ENCODE data around the gene CALML4.
"Not testable (repeated sequence)": the region's sequence is repeated elsewhere in the genome, so short reads cannot be mapped to it uniquely, and the experiment has no call there.

Gene CALML4

DNA sequence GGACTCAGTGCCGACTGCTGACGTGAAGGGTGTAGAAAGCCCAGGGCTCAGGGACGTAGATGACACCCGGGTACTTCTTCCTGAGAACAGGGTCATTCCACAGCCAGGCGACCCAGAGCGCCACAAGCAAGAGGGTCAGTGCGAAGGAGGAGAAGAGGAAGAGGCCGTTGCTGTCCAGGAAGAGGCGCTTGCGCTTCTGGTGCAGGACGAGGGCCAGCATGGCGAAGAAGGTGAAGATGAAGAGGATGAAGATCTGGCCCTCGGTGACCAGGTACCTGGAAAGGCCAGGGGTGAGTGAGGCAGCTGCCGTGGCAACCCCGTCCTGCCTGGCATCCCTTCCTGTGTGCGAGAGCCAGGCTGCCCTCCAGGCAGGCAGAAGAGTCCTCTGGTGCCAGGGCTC lies 3.0 kb upstream of the CALML4 start:
- DNase-seq (ENCODE audit: low read depth in 2 of 2) = no peak

DNA sequence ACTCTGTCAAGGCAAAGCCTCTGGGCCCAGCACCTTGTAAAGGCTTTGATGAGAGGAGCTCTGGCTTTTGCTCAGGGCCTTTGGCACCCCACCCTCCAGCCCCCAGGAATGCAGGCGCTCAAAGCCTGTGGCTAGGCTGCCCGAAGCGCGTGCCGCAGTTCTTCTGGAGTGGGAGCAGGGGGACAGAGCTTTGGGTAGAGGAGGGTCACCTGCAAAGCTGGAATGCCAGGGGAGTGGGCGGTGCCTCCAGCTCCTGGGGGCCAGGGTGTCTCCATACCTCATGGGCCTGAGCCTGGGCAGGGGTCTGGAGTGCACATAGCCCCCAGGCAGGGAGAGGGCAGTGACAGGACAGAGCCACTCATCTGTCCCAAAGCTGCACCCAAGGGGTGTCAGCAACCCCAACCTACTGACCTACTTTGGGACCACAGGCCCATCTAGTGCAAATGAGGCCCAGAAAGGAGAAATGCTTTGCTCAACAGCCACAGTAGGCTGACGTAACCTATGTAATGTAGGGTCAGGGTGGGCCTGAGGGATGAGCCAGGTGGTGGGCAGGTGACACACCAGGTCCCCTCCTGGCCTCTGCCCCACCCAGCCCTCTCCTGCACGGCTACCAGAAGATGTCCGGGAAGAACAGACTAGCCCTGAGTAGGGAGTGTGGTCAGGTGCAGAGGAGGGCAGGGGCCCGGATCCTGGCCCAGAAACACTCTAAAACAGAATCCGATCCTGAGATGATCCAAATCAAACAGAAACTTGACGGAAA lies 2.2 kb upstream of the CALML4 start:
- DNase-seq (ENCODE audit: low read depth in 2 of 2) = no peak

DNA sequence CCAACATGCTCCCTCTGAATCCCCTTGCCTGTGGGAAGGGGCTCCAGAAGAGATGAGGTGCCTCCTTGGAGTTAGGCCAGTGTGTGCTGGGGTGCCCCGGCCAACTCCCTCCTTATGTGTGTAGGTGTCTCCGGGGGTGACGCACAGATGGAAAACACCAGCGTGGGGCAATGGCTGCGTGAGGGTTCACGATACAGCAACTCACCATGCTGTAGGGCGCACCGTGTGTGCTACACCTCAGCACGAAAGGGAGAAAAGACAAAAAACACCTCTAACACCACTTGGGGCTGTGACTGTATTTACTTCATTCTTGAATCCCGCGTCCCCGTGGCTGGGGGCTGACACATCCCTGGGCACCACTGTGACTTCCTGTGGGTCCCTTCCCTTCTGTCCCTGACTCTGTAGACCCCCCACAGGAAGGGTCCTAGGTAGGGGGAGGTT lies 1.6 kb upstream of the CALML4 start:
- no peak for DNase-seq (ENCODE audit: low read depth in 2 of 2)

DNA sequence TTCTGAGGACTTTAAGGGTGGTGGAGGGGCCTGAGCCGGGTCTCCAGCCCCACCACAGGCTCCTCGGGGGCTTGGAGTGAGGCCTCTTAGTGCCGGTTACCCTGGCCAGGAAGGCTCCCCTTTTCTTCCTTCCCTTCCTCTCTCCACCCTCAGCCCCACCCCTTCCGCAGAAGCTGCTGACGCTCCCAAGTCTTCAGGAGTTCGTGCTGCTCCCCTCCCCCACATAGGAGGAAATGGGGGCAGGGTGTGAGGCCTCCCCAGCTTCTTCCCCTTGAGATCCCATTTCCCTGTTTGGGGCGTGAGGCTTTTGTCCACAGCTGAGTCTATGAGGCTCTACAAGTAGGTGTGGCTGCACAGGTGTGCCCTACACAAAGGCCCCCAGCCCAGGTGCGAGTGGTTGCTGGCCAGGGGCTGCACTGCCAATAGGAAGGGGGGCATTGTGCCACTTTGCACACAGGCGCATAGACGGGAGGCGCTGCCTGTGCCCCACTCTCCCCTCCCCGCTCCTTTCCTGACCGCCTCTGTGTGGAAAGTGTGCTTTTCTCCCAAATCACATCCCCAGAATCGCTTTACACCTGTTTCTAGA lies 915 bp upstream of the CALML4 start:
- no peak for DNase-seq (ENCODE audit: low read depth in 2 of 2)

DNA sequence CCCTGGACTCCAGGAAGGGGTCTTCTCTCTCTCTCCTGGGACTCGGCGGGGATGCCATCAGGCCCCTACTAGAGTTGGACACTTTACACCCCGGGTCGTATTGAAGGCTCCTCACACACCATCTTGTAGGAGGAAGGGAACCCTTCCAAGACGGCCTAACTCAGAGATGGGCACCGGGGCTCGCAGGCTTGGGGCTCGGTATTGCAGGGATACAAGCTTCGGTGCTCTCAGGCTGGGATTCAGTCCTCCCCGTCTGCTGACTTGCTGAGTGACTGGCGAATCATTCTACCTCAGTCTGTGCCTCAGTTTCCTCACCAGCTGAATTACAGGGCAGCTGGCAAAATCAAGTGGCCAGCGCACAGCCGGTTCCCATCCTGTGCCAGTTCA lies 419 bp upstream of the CALML4 start:
- no peak for DNase-seq (ENCODE audit: low read depth in 2 of 2)

DNA sequence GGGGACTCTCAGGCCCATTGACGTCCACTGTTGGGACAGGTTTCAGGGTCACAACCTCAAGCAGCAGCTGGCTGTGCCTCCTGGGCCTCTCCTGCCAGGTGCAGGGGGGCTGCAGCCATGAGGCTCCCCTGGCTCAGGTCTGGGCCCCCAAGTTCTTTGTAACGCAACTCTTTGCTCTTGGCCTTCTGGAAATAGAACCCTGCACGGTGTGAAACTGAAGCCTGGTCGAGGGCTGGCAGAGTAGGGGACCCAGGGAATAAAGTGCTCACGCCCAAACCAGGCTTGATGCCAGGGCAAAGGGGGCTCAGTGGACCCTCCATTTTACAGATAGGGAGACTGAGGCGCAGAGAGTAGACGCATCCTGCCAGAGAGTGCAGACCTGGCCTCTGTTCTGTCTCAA lies 771 bp downstream of the CALML4 start:
- DNase-seq (ENCODE audit: low read depth in 2 of 2) = no peak

DNA sequence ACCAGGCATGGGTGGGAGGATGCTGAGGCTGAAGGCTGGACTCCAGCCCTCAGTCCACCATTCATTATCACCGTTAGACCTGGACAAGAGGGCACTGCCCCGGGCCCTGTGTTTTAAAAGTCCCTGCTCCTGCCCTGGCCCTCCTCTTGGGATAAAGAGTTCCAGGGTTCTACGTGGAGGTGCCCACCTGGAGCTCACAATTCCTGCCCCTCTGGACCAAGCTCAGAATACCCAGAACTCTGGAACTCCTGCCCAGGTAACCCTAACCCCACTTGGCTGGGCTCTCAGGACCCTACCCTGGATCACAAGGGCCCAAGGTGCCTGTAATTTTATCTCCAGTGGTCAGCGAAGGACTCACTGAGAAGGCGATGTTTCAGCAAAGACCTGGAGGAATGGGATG lies 1.2 kb downstream of the CALML4 start:
- no peak for DNase-seq (ENCODE audit: low read depth in 2 of 2)

DNA sequence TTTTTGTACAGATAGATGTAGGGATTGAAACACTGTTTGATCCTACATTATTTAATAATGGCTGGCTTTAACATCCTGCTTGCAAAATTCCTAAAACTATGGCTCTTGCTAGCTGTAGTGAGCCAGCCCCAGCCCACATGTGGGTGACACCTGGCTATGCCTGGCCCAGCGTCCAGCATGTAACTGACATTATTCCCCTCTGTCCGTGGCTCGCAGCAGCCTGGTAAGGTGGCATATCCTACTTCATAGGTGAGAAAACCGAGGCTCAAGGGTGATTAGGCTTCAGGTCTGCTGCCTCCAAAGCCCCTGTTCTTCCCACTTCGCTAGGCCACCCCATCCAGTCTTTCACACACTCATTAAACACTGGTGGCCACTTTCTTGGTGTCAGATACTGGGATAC lies 1.6 kb downstream of the CALML4 start:
- no peak for DNase-seq (ENCODE audit: low read depth in 2 of 2)

DNA sequence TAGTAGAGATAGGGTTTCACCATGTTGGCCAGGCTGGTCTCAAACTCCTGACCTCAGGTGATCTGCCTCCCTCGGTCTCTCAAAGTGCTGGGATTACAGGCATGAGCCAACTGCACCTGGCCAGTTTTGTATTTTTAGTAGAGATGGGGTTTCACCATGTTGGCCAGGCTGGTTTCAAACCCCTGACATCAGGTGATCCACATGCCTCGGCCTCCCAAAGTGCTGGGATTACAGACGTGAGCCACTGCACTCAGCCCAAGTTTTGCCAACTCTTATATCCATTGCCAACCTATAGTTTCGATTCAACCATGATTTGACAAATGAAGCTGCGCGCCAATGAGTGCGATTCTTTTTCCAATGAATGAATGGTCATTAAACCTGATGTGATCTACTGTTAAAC lies 2.1 kb downstream of the CALML4 start:
- DNase-seq (ENCODE audit: low read depth in 2 of 2) = not testable (repeated sequence)

DNA sequence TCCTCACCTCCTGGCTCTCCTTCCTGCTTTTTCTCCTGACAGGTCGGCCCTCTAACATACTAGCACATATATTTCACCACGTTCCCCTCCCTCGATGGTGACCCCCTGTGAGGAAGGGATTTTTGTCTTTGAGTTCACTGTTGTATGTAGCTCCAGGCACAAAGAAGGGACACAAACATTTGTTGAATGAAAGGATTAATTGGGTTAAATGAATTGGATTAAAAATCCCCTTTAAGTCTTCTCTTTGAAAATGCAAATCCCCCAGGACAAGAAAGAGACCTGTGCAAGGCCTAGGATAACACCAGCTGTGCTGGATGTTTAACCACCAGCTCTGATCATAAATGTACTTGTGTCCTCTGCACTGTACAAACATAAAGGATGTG lies 3.3 kb downstream of the CALML4 start:
- DNase-seq (ENCODE audit: low read depth in 2 of 2) = no peak

DNA sequence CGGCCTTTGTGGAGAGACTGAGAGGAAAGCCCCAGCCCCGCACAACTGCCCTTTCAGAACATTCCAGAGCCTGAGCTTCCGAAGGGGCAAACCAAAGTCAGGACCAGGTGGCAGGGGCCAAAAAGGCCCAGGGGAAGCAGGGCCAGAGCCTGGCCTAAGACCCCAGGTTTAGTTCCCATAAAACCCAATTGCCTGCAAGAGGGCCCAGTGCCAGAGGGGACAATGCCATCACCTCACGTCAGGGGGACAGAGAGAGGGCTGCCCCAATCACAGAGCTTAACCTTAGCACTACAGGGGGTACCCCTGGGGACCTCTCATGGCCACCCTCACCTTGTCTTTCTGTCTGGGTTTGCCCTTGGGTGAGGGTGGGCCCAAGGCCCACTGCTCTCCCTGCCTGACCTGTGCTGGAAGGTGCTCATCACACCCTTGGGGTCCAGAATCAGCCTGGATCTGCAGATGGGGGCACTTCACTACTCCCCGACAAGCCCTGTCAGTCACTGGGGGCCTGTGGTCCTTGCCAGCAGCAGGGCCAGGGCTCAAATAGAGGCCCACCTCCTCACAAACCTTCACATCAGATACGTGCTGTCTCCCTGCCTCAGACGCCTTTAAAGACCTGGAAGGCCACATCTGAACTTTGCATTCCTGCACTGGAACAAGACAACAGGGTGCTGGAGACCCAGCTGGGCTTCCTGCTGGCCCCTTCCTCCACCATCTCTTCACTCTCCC lies 3.8 kb downstream of the CALML4 start:
- DNase-seq (ENCODE audit: low read depth in 2 of 2) = no peak

DNA sequence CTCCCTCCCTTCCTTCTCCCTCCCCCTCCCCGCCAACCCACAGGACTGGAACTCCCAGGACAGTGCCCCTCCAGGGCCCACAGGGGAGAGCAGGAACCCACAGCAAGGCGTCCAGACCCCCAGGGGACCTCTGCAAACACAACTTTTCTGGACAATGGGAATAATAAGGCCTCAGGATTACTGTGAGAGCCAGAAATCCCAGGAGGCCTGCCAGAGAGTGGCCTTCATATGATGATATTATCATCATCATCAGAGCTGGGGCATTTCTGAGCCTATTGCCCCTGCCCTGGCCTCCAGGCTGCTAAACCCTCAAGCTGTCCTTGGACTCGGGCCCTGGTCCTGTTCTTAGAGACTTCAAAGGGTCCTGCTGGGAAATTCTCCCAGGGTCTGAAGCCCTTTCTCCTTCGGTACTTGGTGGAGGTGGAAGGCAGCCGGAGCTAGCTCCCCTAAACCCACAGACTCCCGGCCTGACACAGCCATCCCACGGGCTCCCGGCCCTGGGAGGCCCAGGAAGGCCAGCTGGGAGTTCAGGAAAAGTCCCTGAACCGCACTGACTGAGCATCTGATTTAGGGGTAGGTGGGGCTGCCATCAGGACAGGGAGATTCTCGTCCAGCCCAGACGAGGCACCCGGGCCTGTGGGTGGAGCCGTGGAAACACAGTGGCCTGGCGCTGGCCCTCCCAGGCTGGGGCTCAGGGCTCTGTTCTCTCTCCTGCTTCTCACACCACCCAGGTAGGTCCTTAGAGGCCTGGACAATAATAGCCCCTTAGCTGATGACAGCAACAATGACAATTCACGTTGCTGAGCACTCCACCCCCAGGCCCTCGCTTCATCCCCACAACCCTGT lies 4.9 kb downstream of the CALML4 start:
- no peak for DNase-seq (ENCODE audit: low read depth in 2 of 2)

DNA sequence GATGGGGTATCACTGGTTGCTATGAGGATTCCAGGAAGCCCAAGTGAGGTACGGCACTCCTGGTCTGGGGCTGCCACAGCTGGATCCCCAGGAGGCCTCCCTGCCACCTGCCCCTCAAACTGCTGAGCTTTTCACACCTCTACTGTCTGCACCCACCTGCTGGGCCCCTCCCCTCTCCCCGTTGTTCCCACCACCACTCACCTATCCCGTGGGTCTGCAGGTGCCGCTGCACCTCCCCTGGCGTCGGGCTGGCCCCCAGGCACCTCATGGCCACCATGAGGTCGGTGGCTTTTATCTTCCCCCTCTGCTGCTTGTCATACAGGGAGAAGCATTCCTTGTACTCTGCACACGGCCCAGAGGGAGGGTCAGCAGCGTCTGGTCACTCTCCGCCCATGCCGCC lies 5.8 kb downstream of the CALML4 start:
- no peak for DNase-seq (ENCODE audit: low read depth in 2 of 2)

DNA sequence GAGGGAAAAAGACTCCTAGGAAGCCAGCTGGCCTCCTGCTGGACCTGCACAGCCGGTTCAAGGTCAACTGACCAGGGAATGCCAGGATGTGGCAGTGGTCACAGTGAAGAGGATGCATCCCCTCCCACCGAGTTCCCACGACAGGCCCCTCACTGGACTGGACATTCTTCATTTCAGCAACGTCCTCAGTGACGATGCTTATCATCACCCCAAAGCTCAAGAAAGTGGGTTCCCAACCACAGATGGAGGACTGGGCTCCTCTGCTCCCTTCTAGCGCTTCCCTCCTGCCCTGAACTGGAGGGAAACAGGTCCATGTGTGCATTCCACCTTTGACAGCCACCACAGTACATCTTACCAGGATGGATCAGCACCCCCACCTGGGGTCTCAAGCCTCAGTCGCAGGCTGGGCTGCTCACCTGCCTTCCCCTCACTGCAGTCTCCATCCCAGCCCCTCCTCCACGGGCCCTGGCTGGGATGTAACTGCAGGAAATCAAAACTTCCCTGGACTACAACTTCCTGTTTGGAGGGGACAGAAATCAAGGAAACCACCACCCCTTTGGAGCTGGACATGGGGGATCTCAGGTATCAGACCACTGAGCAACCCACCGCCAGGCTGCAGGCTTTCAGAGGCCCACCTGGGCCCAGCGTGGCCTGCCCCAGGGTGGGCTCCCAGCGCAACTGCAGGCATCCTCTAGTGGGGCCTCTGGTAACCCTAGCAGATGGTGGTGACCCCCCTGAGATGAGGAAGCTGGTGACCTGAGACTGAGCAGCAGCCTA lies 7.3 kb downstream of the CALML4 start:
- no peak for DNase-seq (ENCODE audit: low read depth in 2 of 2)

DNA sequence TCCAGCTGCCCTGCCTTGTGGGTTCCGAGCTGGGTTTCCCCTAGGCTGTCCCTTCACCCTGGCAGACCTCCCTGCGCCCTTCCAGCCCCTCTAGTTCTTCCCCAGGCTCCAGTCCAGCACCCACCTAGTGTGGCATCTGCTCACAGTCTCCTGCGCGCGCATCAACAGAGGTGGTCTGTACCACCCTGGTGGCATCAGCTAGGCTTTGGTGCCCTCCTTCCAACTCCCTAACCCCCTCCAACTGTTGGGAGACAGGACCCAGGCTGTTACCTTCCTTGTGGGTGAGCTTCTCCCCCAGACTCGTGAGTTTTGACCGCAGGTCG lies 8.0 kb downstream of the CALML4 start:
- DNase-seq (ENCODE audit: low read depth in 2 of 2) = no peak

DNA sequence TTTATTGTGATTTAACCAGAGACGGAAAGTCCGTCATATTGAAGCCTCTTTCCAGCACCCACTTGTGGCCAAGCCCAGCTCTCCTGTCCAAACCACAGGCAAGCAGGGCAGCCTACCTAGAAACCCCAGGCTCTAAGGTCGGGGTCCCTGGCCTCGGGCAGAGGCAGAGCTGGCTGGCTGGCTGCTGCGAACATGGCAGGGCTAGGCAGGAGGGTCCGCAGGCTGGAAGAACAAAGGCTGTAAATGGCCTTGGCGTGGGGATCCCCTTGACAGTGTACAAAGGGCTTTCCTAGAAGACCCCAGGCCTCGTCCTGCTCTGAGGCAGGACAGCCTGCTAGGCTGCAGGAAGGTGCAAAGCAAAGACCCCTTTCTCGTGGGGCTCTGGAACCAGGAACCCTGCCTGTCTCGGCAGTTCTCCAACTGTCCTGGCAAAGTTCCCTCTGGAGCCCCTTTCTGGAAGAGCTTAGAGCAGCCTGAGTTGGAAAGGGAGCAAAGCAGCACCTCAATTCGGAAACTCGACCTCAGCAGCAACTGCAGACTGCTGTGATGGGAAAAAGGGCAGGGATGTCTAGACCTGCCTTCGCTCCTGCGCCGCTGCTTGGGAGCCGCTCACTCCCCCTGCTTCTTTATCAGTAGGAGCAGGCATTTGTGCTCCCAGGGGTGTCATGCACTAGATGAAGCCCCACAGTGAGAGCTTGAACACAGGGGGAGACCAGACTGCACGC lies 8.5 kb downstream of the CALML4 start:
- DNase-seq (ENCODE audit: low read depth in 2 of 2) = no peak

DNA sequence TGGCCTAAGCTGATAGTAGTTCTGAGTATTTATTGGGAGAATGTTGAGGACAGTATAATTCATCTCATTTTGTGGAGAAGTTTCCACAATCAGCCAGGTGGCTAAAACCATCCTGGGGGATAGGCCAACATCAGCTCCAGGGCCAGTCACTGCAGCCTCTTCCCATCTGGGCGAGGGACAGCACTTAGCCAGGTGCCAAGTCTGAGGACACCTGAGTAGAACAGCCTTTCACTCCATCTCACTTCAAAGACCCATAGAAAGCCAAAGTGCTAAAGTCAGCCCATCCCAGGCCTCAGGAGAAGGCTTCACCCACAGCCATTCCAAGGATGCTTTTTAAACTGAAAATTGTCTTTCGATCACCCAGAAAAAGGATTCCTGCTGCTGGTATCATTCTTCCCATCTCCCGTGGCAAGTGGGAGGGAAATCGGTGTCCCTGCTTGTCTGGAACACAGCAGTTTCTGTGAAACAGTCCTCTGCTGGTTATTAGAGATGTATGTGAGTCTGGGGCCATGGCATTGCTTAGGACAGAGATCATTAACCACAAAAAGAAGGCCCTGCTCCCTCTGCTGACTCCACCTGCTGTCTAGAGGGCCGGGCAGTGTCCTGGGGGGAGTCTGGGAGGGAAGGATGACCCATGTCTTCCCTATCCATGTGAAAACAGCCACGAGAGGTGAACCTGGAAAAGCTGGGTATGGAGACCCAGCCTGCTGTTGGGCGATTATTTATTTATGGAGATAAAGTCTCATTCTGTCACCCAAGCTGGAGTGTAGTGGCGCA lies 9.6 kb downstream of the CALML4 start:
- DNase-seq (ENCODE audit: low read depth in 2 of 2) = no peak

DNA sequence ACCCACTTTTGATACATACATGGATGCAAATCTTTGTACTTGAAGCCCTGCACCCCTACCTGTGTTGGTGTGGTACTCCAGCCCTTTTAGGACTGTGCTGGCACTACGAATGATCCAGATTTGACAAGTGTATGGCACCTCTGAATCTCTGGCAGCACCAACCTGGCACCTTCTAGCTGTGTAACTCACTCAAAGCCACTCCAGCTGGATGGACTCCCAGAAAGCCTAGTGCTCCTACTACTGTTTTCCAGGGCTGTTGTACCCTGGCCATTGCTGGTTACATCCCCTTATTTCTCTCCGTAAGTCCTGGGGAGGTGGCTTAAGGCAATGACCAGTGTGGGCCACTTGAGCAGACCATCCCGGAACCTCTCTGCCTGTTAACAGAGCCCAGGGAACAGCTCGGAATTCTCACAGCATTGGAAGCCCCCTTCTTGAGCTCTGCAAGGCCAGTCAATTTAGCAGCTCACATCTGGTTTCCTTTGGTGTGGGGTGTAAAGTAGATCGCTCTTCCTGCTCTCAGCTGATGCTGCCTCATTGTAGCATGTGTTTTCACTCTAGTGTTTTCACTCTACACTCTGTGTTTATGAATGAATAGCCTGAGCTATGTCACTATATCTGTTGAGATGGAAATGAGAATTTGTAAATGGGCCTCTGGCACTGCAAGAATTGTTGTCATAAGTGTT lies 12.2 kb downstream of the CALML4 start:
- DNase-seq (ENCODE audit: low read depth in 2 of 2) = no peak

DNA sequence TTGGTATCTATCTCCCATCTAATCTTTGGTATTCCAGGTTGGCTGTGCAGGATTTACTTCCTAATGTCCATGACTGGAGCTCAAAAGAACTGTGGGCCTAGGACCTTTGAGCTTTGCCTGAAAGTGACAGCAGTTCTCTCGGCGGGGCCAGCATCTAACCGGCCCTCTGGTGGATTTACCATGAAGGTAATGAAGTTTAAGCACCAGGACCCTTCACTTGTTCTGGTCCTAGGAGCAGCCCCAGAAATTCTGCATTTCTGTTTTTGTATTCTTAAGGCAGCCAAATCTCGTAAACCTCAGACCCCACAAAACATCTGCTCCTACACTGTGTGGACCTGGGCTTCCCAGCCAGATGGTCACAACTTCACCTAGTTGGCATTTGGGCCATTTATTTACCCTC lies 13.0 kb downstream of the CALML4 start:
- DNase-seq (ENCODE audit: low read depth in 2 of 2) = no peak

DNA sequence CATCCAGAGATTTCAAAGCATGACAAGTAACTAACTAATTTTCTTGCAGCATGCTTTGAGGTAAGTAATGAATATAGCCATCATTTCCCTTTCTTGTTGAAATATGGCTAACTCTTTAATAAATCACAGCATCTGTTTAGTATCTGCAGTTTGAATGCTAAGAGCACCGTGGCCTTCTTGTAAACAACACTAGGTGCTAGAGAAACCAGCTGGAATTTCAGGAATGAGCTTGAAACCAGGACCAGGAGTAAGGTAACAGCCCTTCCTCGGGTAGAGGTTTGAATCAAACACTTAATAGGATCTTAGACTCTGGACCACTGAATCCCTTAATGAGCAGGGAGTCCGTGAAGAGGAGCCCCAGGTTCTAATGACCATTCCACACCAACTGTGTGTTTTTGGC lies 13.6 kb downstream of the CALML4 start:
- no peak for DNase-seq (ENCODE audit: low read depth in 2 of 2)
